GM18507 (cell line): ENCODE measurements around the gene QTRT2.

ENCODE experiments used
- DNase-seq: peaks from one replicate; pipeline ENCODE4 v3.0.0; 2011; ENCODE audit warnings: low read depth; ENCODE audit not compliant: insufficient read length; ENCODE audit errors: extremely low spot score
- FAIRE-seq: peaks from 2 replicates; lab custom pipeline; 2011; peaks lifted over from hg19 to GRCh38; lab: Jason Lieb, UNC

Gene QTRT2

GRCh38 chr3:114056130-114057010 is at the start of gene QTRT2, which contains the start of gene CCDC191:
TSS of gene QTRT2 (plus strand) at chr3:114056737. CDS start at chr3:114065258, 8,521 bp downstream.
TSS of gene CCDC191 (minus strand) at chr3:114056526. CDS start at chr3:114056466, 60 bp downstream.
- FAIRE-seq: peak; percentile 100

GRCh38 chr3:114011059-114011797 is 45.3 kb upstream of the QTRT2 start:
- DNase-seq (no peak), FAIRE-seq (peak; percentile 66)

More at GRCh38 chr3:114056130-114057010, at the start of gene QTRT2, which contains the start of gene CCDC191:
- DNase-seq: peak; percentile 91

- no peak for DNase-seq
- FAIRE-seq: no peak
Measured at GRCh38 chr3:114014211-114014610, 42.3 kb upstream of the QTRT2 start.

DNA sequence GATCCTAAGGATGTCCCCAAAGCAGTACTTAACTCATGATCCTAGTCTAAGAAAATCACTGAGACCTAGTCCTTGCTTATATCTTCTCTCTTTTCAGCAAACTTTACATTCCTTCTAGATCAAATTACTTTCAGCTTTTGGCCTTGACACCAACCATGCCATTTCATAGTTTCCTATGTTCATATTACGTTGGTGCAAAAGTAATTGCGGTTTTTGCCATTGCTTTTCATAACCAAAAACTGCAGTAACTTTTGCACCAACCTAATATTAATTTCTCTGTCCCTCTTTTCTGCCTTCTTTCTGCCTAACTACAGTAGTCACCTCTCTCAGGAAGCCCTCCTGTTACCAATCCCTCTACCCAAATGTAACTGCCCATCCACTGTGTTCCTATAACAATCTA is 37.1 kb upstream of the QTRT2 start:
- FAIRE-seq: no peak

DNA sequence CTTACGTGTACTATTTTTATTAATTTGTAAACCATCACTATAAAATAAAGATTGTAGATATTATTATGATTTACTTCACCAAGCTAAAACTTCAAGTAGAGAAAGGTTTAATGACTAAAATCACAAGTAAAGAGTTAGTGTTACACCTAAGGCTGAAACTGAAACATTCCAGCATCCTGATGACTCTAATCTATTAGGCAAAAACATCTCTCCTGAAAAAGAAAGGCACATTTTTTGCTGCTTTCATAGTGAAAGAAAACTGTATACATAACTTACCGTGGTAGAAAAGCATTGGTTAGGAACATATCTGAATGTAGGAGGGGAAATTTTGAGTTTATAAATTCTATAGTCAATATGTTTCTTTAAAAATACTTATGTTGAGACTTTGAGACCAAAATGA is 35.6 kb upstream of the QTRT2 start:
- FAIRE-seq: no peak

More for the DNA sequence above, 37.1 kb upstream of the QTRT2 start:
- no peak for DNase-seq

DNA sequence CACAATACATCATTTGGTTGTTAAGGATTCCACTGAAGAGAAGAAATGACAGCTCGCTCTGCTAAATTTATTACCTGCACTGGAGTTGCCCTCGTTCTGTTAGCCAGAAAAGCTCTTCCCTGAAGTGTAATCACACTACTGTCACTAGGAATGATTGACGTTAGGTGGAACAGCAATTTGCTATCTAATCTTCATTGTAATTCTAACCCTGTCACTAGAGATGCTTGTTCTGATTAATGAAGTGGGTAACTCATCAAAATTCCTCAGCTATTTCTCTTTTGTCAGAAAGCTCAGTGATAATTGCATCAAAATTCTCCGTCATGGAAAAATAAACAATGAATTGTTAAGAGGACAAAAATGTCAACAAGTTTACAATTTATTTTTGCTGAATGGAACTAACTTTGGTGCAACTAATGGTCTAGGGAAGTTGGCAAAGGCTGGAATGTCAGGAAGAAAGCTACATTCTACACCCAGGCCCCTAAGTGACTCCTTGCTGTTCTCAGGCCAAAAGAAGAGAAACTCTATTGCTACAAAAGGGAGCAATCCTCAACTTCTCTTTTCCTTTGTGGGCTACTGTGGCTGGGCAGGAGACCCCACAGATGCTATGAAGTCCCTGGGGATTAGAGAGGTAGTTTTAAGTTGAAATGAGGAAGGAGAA is 34.3 kb upstream of the QTRT2 start:
- no peak for FAIRE-seq
- DNase-seq: no peak

More for the DNA sequence above, 35.6 kb upstream of the QTRT2 start:
- no peak for DNase-seq

DNA sequence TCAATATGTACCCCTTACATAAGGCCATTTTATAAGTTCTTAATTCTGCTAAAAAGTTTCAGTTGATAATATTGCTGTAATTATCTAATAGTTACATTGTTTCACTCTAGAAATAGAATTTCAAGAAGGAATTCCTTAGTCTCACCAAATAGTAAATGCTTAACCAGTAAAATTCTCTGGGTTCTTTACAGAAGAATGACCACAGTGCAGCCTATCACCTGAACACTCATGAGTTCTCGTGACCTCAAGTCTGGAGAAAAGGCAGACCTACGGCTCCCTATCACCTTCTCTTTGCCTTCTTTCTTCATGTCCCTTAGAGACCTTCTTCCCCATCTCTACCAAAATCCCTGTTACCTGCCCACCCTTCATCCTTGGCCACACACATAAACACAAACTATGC is 31.1 kb upstream of the QTRT2 start:
- FAIRE-seq: no peak
- no peak for DNase-seq

DNA sequence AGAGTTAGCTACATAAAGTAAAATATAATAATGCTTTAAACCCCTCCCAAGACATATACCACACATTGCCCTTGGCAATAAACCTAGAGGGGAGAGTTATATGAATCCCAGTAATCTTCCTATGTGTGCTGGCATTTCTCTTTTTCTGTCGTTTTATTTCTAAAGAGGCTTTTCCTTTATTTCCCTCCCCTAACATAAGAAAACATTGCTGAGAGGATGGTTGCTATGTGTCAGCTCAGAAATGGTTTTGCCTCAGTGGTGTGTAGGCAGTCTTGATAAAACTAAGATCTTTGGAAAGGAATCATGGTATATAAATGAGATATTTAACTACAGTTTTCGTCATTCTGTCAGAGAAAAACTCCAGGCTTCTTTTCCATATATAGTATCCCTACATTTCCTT is 30.2 kb upstream of the QTRT2 start:
- FAIRE-seq (no peak), DNase-seq (no peak)

DNA sequence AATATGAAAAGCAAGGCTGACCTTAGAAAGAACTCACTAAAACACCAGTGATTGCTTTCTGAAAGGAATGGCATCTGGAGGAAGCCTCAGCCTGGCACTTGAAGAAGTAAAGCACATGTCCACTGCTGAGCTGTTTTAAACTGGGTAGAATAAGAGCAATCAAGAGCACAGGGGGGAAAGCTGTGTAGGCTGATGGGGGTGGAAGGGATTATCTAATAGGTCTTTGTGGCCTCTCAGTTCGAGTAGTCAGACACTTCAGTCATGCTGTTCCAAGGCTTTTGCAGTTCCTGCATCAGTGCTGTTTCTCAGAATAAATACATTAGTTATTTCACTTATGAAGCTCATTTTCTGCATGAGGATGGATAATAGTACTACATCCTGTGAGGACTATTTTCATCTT is 22.8 kb upstream of the QTRT2 start:
- FAIRE-seq: no peak

GRCh38 chr3:114034211-114034610 is 22.3 kb upstream of the QTRT2 start:
- DNase-seq (no peak), FAIRE-seq (no peak)

More for the DNA sequence above, 22.8 kb upstream of the QTRT2 start:
- no peak for DNase-seq

GRCh38 chr3:114034787-114035545 is 21.6 kb upstream of the QTRT2 start:
- DNase-seq (no peak), FAIRE-seq (no peak)

- no peak for FAIRE-seq
Measured at GRCh38 chr3:114035896-114036295, 20.6 kb upstream of the QTRT2 start.

GRCh38 chr3:114043205-114043604 is 13.3 kb upstream of the QTRT2 start:
- FAIRE-seq: no peak

More at GRCh38 chr3:114035896-114036295, 20.6 kb upstream of the QTRT2 start:
- no peak for DNase-seq

GRCh38 chr3:114052216-114052615 is 4.3 kb upstream of the QTRT2 start:
- DNase-seq: no peak
- FAIRE-seq: no peak

More at GRCh38 chr3:114043205-114043604, 13.3 kb upstream of the QTRT2 start:
- no peak for DNase-seq

GRCh38 chr3:114057011-114057347 is 442 bp downstream of the QTRT2 start:
- DNase-seq: no peak
- no peak for FAIRE-seq

DNA sequence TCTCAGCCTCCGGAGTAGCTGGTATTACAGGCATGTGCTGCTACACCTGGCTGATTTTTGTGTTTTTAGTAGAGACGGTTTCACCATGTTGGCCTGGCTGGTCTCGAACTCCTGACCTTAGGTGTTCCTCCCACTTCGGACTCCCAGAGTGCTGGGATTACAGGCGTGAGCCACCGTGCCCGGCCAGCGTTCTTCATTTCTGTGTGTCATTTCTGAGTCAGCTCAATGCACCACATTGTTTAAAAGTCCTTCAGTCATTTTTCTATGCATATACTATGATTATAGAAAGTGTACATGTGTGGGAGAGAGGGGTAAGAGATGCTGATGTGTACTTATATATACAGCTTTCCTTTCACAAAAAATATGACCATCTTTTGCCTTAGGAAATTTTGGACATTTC is 2.1 kb downstream of the QTRT2 start:
- no peak for FAIRE-seq
- no peak for DNase-seq

GRCh38 chr3:114060906-114061655 is 4.5 kb downstream of the QTRT2 start:
- FAIRE-seq: no peak
- DNase-seq: no peak

DNA sequence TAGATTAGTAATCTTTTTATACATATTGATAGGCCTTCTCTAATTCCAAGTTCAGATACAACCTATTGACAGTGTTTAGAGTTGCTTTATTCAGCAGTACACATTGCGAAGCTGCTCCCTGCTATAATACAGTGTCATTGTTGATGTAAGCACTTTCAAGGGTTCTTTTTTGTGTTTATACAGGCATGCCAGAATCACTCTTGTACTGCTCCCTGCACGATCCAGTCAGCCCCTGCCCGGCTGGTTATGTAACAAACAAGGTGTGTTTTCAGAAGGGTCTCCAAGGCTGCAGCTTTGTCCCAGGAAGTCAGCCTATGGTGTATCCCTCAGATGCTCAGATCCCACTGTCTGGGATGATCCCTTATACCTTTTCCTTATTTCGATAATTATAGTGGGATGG is 11.3 kb downstream of the QTRT2 start:
- no peak for DNase-seq
- FAIRE-seq: no peak

DNA sequence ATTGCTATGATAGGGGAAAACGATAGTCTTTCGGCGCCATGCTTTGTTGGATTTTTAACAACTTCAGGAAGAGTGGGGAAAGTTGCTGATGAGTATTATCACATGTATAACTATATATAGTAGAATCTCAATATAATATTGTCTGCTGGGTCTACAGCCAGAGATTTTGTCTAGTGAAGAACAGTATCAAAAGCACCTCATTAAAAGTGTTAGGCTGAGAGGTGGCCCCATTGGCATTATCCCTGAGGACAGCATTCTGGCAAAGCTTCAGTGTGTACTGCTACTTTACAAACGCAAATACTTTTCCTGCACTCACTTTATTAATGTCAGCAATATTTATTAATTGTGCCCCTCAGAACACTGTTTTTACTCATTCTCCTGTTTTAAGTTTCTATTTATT is 11.8 kb downstream of the QTRT2 start:
- DNase-seq (no peak), FAIRE-seq (no peak)
